ENCODE data around the gene ZNF280A.

The ZNF280A gene

GRCh38 chr22:22553141-22553540 is 33.1 kb upstream of the ZNF280A start:
- Histone ChIP-seq H3K27me3 (ENCODE audit: control insufficient read depth, insufficient read depth, low read length) (no peaks in the 10 kb centered on the region), H3K4me3 (ENCODE audit: low read length) (no peak overlapping the region)

DNA sequence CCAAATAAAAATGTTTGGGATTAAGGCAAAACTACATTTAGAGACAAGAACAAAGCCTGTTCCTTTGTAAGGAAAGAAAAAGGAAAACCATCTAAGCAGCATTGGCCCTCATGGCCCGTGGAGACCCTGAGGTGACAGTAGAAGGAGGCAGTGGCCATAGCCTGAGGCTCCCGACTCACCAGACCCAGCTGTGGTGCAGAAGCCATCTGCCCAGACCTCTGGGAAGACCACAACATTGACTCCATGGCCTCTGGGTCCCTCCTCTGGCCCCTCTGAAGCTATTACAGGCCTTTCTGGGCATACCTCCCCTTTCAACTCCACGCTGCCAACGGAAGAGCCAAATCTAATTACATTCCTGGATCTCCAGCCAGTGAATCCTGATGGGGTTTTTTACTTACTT is 32.6 kb upstream of the ZNF280A start:
- Histone ChIP-seq H3K9ac (ENCODE audit: low read length) (no peak overlapping the region), H3K4me1 (ENCODE audit: control insufficient read depth, insufficient read depth, low read length) (no peaks in the 10 kb centered on the region), H3K4me3 (ENCODE audit: low read length) (no peak overlapping the region), H3K27ac (ENCODE audit: low read depth, low read length) (no peak overlapping the region), H3K36me3 (ENCODE audit: control insufficient read depth, insufficient read depth, low read length) (no peaks in the 10 kb centered on the region), H3K27me3 (ENCODE audit: control insufficient read depth, insufficient read depth, low read length) (no peaks in the 10 kb centered on the region)

More at GRCh38 chr22:22553141-22553540, 33.1 kb upstream of the ZNF280A start:
- no peaks in the 10 kb centered on the region for H3K36me3 ChIP-seq (ENCODE audit: control insufficient read depth, insufficient read depth, low read length)
- no peak overlapping the region for H3K27ac ChIP-seq (ENCODE audit: low read depth, low read length)
- H3K9ac ChIP-seq (ENCODE audit: low read length): no peak overlapping the region
- H3K4me1 ChIP-seq (ENCODE audit: control insufficient read depth, insufficient read depth, low read length): no peaks in the 10 kb centered on the region

- Histone ChIP-seq H3K27me3 (ENCODE audit: control insufficient read depth, insufficient read depth, low read length) (no peaks in the 10 kb centered on the region), H3K9ac (ENCODE audit: low read length) (no peak overlapping the region), H3K4me1 (ENCODE audit: control insufficient read depth, insufficient read depth, low read length) (no peaks in the 10 kb centered on the region), H3K36me3 (ENCODE audit: control insufficient read depth, insufficient read depth, low read length) (no peaks in the 10 kb centered on the region), H3K27ac (ENCODE audit: low read depth, low read length) (no peak overlapping the region), H3K4me3 (ENCODE audit: low read length) (no peak overlapping the region)
Observed at GRCh38 chr22:22550789-22551434, 30.8 kb upstream of the ZNF280A start.

DNA sequence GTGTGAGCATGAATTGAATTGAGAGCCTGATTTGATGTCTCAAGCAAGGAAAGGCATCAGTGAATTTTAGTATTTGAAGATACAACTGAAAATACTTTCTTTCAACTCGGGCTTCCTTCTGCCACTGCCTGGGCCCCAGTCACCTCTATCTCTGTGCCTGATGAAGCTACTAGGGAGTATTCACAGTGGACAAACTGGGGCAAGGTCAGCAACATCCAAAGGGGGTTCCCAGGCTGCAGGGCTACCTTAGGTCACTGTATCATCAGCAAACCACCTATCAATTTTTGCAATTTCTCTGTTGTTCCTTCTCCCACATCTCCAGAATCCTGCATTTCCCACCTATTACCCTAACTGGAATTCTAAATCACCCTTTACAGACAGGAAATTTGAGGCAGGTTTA is 28.8 kb upstream of the ZNF280A start:
- no peak overlapping the region for H3K27ac ChIP-seq (ENCODE audit: low read depth, low read length)
- no peak overlapping the region for H3K9ac ChIP-seq (ENCODE audit: low read length)
- no peaks in the 10 kb centered on the region for H3K27me3 ChIP-seq (ENCODE audit: control insufficient read depth, insufficient read depth, low read length)
- H3K4me1 ChIP-seq (ENCODE audit: control insufficient read depth, insufficient read depth, low read length): no peaks in the 10 kb centered on the region
- H3K4me3 ChIP-seq (ENCODE audit: low read length): no peak overlapping the region
- H3K36me3 ChIP-seq (ENCODE audit: control insufficient read depth, insufficient read depth, low read length): no peaks in the 10 kb centered on the region

DNA sequence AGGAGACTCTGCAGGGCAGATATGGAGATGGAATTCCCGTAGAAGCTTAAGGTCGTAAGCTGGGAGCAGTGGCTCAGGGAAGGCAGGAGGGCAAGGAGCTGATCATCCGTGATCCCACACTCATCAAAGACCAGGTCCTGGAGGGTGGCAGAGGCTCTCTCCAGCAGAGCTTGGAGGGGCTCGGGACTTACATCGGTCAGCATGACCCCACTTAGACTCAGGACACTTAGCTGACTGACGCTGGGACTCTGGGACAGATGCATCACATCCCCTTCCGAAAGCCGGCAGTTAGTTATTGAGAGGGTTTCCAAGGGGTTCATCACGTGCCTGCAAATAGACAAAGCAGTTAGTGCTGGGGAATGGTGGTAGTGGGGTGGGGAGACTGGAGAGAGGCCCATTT is 28.2 kb upstream of the ZNF280A start:
- H3K9ac ChIP-seq (ENCODE audit: low read length): no peak overlapping the region
- H3K27me3 ChIP-seq (ENCODE audit: control insufficient read depth, insufficient read depth, low read length): no peaks in the 10 kb centered on the region
- H3K27ac ChIP-seq (ENCODE audit: low read depth, low read length): no peak overlapping the region
- H3K36me3 ChIP-seq (ENCODE audit: control insufficient read depth, insufficient read depth, low read length): no peaks in the 10 kb centered on the region
- no peaks in the 10 kb centered on the region for H3K4me1 ChIP-seq (ENCODE audit: control insufficient read depth, insufficient read depth, low read length)
- H3K4me3 ChIP-seq (ENCODE audit: low read length): no peak overlapping the region

- H3K4me1 ChIP-seq (ENCODE audit: control insufficient read depth, insufficient read depth, low read length): no peaks in the 10 kb centered on the region
- no peak overlapping the region for H3K4me3 ChIP-seq (ENCODE audit: low read length)
- no peak overlapping the region for H3K27ac ChIP-seq (ENCODE audit: low read depth, low read length)
- no peaks in the 10 kb centered on the region for H3K36me3 ChIP-seq (ENCODE audit: control insufficient read depth, insufficient read depth, low read length)
- H3K9ac ChIP-seq (ENCODE audit: low read length): no peak overlapping the region
- H3K27me3 ChIP-seq (ENCODE audit: control insufficient read depth, insufficient read depth, low read length): no peaks in the 10 kb centered on the region
Observed at GRCh38 chr22:22547692-22548300, 27.7 kb upstream of the ZNF280A start.

DNA sequence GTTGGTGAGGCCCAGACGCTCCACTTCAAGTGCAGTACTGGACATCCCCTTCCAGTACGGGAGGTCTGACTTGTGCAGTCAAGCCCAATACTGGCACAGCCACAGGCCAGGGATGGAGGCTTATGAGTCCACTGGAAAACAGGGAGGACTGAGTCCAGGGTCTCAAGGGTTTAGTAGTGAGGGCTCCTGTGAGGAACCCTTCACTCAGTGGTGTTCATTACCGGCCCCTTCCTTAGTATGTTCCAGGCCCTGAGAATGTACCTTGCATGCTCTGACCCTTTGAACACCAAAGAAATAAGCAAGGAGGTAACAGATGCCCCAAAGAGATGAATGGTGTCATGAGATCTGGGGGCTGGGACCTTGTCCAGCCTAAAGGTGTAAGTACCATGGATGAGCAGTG is 27.2 kb upstream of the ZNF280A start:
- no peak overlapping the region for H3K27ac ChIP-seq (ENCODE audit: low read depth, low read length)
- no peaks in the 10 kb centered on the region for H3K27me3 ChIP-seq (ENCODE audit: control insufficient read depth, insufficient read depth, low read length)
- no peaks in the 10 kb centered on the region for H3K4me1 ChIP-seq (ENCODE audit: control insufficient read depth, insufficient read depth, low read length)
- no peak overlapping the region for H3K9ac ChIP-seq (ENCODE audit: low read length)
- H3K4me3 ChIP-seq (ENCODE audit: low read length): no peak overlapping the region
- H3K36me3 ChIP-seq (ENCODE audit: control insufficient read depth, insufficient read depth, low read length): no peaks in the 10 kb centered on the region

GRCh38 chr22:22546490-22546889 is 26.4 kb upstream of the ZNF280A start:
- Histone ChIP-seq H3K9ac (ENCODE audit: low read length) (no peak overlapping the region), H3K27ac (ENCODE audit: low read depth, low read length) (no peak overlapping the region), H3K4me1 (ENCODE audit: control insufficient read depth, insufficient read depth, low read length) (no peaks in the 10 kb centered on the region), H3K27me3 (ENCODE audit: control insufficient read depth, insufficient read depth, low read length) (no peaks in the 10 kb centered on the region), H3K36me3 (ENCODE audit: control insufficient read depth, insufficient read depth, low read length) (no peaks in the 10 kb centered on the region), H3K4me3 (ENCODE audit: low read length) (no peak overlapping the region)

GRCh38 chr22:22545084-22545483 is 25.0 kb upstream of the ZNF280A start:
- H3K9ac ChIP-seq (ENCODE audit: low read length): no peak overlapping the region
- H3K4me1 ChIP-seq (ENCODE audit: control insufficient read depth, insufficient read depth, low read length): no peaks in the 10 kb centered on the region
- no peak overlapping the region for H3K4me3 ChIP-seq (ENCODE audit: low read length)
- H3K27me3 ChIP-seq (ENCODE audit: control insufficient read depth, insufficient read depth, low read length): no peaks in the 10 kb centered on the region
- no peak overlapping the region for H3K27ac ChIP-seq (ENCODE audit: low read depth, low read length)
- H3K36me3 ChIP-seq (ENCODE audit: control insufficient read depth, insufficient read depth, low read length): no peaks in the 10 kb centered on the region

GRCh38 chr22:22538226-22538989 is 18.3 kb upstream of the ZNF280A start:
- no peak overlapping the region for H3K9ac ChIP-seq (ENCODE audit: low read length)
- H3K4me1 ChIP-seq (ENCODE audit: control insufficient read depth, insufficient read depth, low read length): no peaks in the 10 kb centered on the region
- H3K4me3 ChIP-seq (ENCODE audit: low read length): no peak overlapping the region
- H3K27ac ChIP-seq (ENCODE audit: low read depth, low read length): no peak overlapping the region
- H3K36me3 ChIP-seq (ENCODE audit: control insufficient read depth, insufficient read depth, low read length): no peaks in the 10 kb centered on the region
- H3K27me3 ChIP-seq (ENCODE audit: control insufficient read depth, insufficient read depth, low read length): no peaks in the 10 kb centered on the region

- Histone ChIP-seq H3K27ac (ENCODE audit: low read depth, low read length) (no peak overlapping the region), H3K4me3 (ENCODE audit: low read length) (no peak overlapping the region), H3K36me3 (ENCODE audit: control insufficient read depth, insufficient read depth, low read length) (no peaks in the 10 kb centered on the region), H3K27me3 (ENCODE audit: control insufficient read depth, insufficient read depth, low read length) (no peaks in the 10 kb centered on the region), H3K9ac (ENCODE audit: low read length) (no peak overlapping the region), H3K4me1 (ENCODE audit: control insufficient read depth, insufficient read depth, low read length) (no peaks in the 10 kb centered on the region)
Observed at GRCh38 chr22:22536916-22537315, 16.8 kb upstream of the ZNF280A start.

- Histone ChIP-seq H3K27me3 (ENCODE audit: control insufficient read depth, insufficient read depth, low read length) (no peaks in the 10 kb centered on the region), H3K27ac (ENCODE audit: low read depth, low read length) (no peak overlapping the region), H3K9ac (ENCODE audit: low read length) (no peak overlapping the region), H3K36me3 (ENCODE audit: control insufficient read depth, insufficient read depth, low read length) (no peaks in the 10 kb centered on the region), H3K4me1 (ENCODE audit: control insufficient read depth, insufficient read depth, low read length) (no peaks in the 10 kb centered on the region), H3K4me3 (ENCODE audit: low read length) (no peak overlapping the region)
Observed at GRCh38 chr22:22536515-22536914, 16.4 kb upstream of the ZNF280A start.

Data from rectal smooth muscle tissue (tissue), 1 donor.